ENCODE results near the gene GPATCH8.

- no peak for TF ChIP-seq ESRRG (CRISPR knock-in tag; IDR thresholded peaks at IDR 0.05)
- no peak for TF ChIP-seq PATZ1 (CRISPR knock-in tag; IDR thresholded peaks at IDR 0.05; ENCODE audit: borderline replicate concordance)
- TF ChIP-seq CREB5 (CRISPR knock-in tag; IDR thresholded peaks at IDR 0.05; ENCODE audit: low read depth): no peak
- no peak for TF ChIP-seq TOX (CRISPR knock-in tag; IDR thresholded peaks at IDR 0.05; ENCODE audit: borderline replicate concordance)
- TF ChIP-seq OSR1 (CRISPR knock-in tag; IDR thresholded peaks at IDR 0.05): no peak
- no peak for TF ChIP-seq RARB (CRISPR knock-in tag; IDR thresholded peaks at IDR 0.05)
- TF ChIP-seq ZFP3 (CRISPR knock-in tag; IDR thresholded peaks at IDR 0.05): no peak
- no peak for TF ChIP-seq ZFP30 (CRISPR knock-in tag; IDR thresholded peaks at IDR 0.05)
- no peak for TF ChIP-seq PPARA (CRISPR knock-in tag; IDR thresholded peaks at IDR 0.05; ENCODE audit: borderline replicate concordance)
- TF ChIP-seq, protein P1, sequence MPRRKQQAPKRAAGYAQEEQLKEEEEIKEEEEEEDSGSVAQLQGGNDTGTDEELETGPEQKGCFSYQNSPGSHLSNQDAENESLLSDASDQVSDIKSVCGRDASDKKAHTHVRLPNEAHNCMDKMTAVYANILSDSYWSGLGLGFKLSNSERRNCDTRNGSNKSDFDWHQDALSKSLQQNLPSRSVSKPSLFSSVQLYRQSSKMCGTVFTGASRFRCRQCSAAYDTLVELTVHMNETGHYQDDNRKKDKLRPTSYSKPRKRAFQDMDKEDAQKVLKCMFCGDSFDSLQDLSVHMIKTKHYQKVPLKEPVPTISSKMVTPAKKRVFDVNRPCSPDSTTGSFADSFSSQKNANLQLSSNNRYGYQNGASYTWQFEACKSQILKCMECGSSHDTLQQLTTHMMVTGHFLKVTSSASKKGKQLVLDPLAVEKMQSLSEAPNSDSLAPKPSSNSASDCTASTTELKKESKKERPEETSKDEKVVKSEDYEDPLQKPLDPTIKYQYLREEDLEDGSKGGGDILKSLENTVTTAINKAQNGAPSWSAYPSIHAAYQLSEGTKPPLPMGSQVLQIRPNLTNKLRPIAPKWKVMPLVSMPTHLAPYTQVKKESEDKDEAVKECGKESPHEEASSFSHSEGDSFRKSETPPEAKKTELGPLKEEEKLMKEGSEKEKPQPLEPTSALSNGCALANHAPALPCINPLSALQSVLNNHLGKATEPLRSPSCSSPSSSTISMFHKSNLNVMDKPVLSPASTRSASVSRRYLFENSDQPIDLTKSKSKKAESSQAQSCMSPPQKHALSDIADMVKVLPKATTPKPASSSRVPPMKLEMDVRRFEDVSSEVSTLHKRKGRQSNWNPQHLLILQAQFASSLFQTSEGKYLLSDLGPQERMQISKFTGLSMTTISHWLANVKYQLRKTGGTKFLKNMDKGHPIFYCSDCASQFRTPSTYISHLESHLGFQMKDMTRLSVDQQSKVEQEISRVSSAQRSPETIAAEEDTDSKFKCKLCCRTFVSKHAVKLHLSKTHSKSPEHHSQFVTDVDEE (CRISPR knock-in tag; IDR thresholded peaks at IDR 0.05): no peak
- no peak for TF ChIP-seq CSRNP3 (CRISPR knock-in tag; IDR thresholded peaks at IDR 0.05)
- no peak for TF ChIP-seq BACH2 (CRISPR knock-in tag; IDR thresholded peaks at IDR 0.05; ENCODE audit: borderline replicate concordance)
- TF ChIP-seq ZNF8 (CRISPR knock-in tag; IDR thresholded peaks at IDR 0.05): no peak
These were observed 123.3 kb downstream of the GPATCH8 start for GRCh38 chr17:44379887-44380286.

Measured in SK-N-SH treated with all-trans-retinoic acid at 6 μM for 48 hours (cell line).